Measurements from ENCODE around the gene GNG7.

DNA sequence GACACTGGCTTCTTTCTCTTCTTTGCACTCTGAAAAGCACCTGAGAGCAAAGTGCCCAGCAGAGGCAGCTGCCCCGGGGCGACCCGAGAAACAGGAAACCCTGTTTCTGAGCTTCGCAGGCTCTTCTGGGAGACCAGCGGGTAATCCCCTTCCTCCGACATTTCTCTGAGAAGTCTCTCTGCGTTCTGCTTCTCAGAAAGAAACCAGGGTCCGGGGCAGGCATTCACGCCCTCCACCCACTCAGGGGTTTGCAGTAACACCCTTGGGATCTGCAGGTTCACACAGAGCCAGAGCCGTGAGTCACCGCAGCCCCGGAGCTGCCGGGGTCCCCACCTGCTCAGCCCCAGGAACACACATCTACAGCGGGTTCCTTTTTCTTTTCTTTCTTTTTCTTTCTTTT is 140.6 kb downstream of the GNG7 start:
- TF ChIP-seq, protein P1, sequence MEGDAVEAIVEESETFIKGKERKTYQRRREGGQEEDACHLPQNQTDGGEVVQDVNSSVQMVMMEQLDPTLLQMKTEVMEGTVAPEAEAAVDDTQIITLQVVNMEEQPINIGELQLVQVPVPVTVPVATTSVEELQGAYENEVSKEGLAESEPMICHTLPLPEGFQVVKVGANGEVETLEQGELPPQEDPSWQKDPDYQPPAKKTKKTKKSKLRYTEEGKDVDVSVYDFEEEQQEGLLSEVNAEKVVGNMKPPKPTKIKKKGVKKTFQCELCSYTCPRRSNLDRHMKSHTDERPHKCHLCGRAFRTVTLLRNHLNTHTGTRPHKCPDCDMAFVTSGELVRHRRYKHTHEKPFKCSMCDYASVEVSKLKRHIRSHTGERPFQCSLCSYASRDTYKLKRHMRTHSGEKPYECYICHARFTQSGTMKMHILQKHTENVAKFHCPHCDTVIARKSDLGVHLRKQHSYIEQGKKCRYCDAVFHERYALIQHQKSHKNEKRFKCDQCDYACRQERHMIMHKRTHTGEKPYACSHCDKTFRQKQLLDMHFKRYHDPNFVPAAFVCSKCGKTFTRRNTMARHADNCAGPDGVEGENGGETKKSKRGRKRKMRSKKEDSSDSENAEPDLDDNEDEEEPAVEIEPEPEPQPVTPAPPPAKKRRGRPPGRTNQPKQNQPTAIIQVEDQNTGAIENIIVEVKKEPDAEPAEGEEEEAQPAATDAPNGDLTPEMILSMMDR (IDR thresholded peaks at IDR 0.05; ENCODE audit: low read depth, low read length, poor library complexity, severe bottlenecking) = no peak
- no peak for TF ChIP-seq EZH2phosphoT487 (IDR thresholded peaks at IDR 0.05; ENCODE audit: borderline replicate concordance, low read length)

All from DOHH2 (cell line).